ENCODE data around the gene CASK.

GRCh38 chrX:41707218-41707617 is 216.1 kb downstream of the CASK start:
- TF ChIP-seq POLR2A (IDR thresholded peaks at IDR 0.05; ENCODE audit: low read length) (no peak), GATA1 (IDR thresholded peaks at IDR 0.05; ENCODE audit: low read depth, low read length) (no peak)

All from erythroblast (primary cell).